ENCODE data around the gene ADGRB3. TPM values are rescaled to one million over a fixed set of nuclear protein-coding genes. Genes with fewer than 3 reads are reported as not detected.

Gene ADGRB3
- total and polyA plus RNA-seq, 2 donors (not counting 3 experiments of a cell fraction or from before 2014, with no cell fraction given) = not detected

DNA sequence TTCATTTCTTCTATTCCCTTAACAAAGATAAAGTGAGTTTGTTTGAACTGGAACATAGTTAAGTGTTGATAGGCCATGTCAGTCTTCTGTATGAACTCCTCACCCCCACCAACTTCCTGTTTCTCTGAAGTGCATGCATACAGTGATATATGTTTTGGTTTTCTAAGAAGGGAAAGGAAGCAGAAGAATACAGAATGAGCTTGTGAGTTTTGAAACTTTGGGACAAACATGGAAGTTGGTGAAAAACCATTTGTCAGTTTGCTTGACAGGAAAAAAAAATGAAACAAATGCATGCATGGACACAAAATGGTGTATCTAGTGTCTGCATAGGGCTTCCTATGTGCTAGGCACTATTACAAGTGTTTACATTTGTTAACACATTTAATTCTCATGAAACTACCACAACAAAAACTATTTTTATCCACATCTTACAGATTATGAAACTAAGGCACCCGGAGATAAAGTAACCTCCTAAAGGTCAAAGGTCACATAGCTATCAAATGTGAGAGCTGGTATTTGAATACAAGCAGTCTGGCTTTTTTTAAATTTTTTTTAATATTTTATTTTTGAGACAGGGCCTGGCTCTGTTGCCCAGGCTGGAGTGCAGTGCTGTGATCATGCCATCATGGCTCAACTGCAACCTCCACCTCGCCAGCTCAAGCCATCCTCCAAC is 105.9 kb downstream of the ADGRB3 start:
- no TSS peak for BruUV-seq (replicated peaks)
- FAIRE-seq = no peak

More for the DNA sequence above, 105.9 kb downstream of the ADGRB3 start:
- no peak overlapping the region for H3K9ac ChIP-seq (replicated peaks; ENCODE audit: extremely low read depth, insufficient read depth, low read length)
- H2AFZ ChIP-seq (ENCODE audit: low read depth, low read length) = no peak overlapping the region
- CTCF ChIA-PET = no interaction called here
- TF ChIP-seq, protein P1, sequence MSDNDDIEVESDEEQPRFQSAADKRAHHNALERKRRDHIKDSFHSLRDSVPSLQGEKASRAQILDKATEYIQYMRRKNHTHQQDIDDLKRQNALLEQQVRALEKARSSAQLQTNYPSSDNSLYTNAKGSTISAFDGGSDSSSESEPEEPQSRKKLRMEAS (IDR thresholded peaks at IDR 0.05; ENCODE audit: insufficient read depth, insufficient read length) = no peak
- no peak for TF ChIP-seq EZH2 (IDR thresholded peaks at IDR 0.05; ENCODE audit: borderline replicate concordance, low read depth, low read length, severe bottlenecking)
- TF ChIP-seq POLR2A (IDR thresholded peaks at IDR 0.05; ENCODE audit: low read depth, low read length) = no peak
- TF ChIP-seq, protein P2, sequence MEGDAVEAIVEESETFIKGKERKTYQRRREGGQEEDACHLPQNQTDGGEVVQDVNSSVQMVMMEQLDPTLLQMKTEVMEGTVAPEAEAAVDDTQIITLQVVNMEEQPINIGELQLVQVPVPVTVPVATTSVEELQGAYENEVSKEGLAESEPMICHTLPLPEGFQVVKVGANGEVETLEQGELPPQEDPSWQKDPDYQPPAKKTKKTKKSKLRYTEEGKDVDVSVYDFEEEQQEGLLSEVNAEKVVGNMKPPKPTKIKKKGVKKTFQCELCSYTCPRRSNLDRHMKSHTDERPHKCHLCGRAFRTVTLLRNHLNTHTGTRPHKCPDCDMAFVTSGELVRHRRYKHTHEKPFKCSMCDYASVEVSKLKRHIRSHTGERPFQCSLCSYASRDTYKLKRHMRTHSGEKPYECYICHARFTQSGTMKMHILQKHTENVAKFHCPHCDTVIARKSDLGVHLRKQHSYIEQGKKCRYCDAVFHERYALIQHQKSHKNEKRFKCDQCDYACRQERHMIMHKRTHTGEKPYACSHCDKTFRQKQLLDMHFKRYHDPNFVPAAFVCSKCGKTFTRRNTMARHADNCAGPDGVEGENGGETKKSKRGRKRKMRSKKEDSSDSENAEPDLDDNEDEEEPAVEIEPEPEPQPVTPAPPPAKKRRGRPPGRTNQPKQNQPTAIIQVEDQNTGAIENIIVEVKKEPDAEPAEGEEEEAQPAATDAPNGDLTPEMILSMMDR (IDR thresholded peaks at IDR 0.05; ENCODE audit: extremely low read depth in 1 of 2, insufficient read depth in 1 of 2, low read depth in 1 of 2, low read length in 2 of 2) = no peak
- TF ChIP-seq FOS (IDR thresholded peaks at IDR 0.05; ENCODE audit: borderline replicate concordance, insufficient read depth, low read length) = no peak
- TF ChIP-seq MYC (IDR thresholded peaks at IDR 0.05; ENCODE audit: low read depth, low read length) = no peak
- TF ChIP-seq JUN (IDR thresholded peaks at IDR 0.05; ENCODE audit: borderline replicate concordance, insufficient read depth, insufficient read length, low read depth) = no peak
- TF ChIP-seq GATA2 (IDR thresholded peaks at IDR 0.05; ENCODE audit: insufficient read depth, insufficient read length, low read depth, low read length) = no peak
- no peak for TF ChIP-seq POLR2AphosphoS5 (IDR thresholded peaks at IDR 0.05; ENCODE audit: insufficient read depth, low read depth, low read length)
- H3K27me3 ChIP-seq (ENCODE audit: control insufficient read depth in 2 of 2, insufficient read depth in 2 of 2, low read length in 2 of 2) = no peaks in the 10 kb centered on the region
- H3K4me1 ChIP-seq (ENCODE audit: control insufficient read depth, extremely low read depth, insufficient read depth, low read length) = no peaks in the 10 kb centered on the region
- no peak overlapping the region for H3K27ac ChIP-seq (ENCODE audit: insufficient read depth, low read depth, low read length)
- intact Hi-C loops (cut with micrococcal nuclease) (no loop called here), dilution Hi-C loops (cut with MboI; ENCODE audit: extremely low pct_ligation_motif_present, low sequenced_read_pairs) (no loop called here)
- no peaks in the 10 kb centered on the region for H4K20me1 ChIP-seq (replicated peaks; ENCODE audit: control insufficient read depth, extremely low read depth, insufficient read depth, low read length)
- H3K4me2 ChIP-seq (ENCODE audit: insufficient read depth, low read length) = no peak overlapping the region
- no peak for DNase-seq (ENCODE audit: low read depth, low spot score)
- H3K9me3 ChIP-seq (replicated peaks; ENCODE audit: control insufficient read depth, insufficient read depth, low read length) = no peaks in the 10 kb centered on the region
- no peak overlapping the region for H3K4me3 ChIP-seq (replicated peaks in 1 of 3; ENCODE audit: insufficient read depth in 1 of 3, low read depth in 1 of 3, low read length in 3 of 3)
- H3K79me2 ChIP-seq (ENCODE audit: control insufficient read depth, insufficient read depth, low read length) = no peaks in the 10 kb centered on the region
- H3K9me1 ChIP-seq (replicated peaks; ENCODE audit: control insufficient read depth, extremely low read depth, insufficient read depth, low read length) = no peaks in the 10 kb centered on the region
- POLR2A ChIA-PET = no interaction called here
- no peaks in the 10 kb centered on the region for H3K36me3 ChIP-seq (ENCODE audit: control insufficient read depth in 2 of 2, extremely low read depth in 1 of 2, insufficient read depth in 2 of 2, low read length in 2 of 2)
